Right renal cortex interstitium (tissue), 3 donors: ENCODE data around the gene ROPN1B. TPM values are rescaled to one million over a fixed set of nuclear protein-coding genes. Genes with fewer than 3 reads are reported as not detected.
"Not testable (repeated sequence)": the region's sequence is repeated elsewhere in the genome, so short reads cannot be mapped to it uniquely, and the experiment has no call there.

Experiments used
- DNase-seq, 3 donors: peaks; one replicate each; pipeline ENCODE4 v3.0.0-alpha.2; 2013; ENCODE audit warnings: low read depth in 3 of 3, low spot score in 2 of 3
- polyA plus RNA-seq, 3 donors: library from polyadenylated mRNA; unstranded; fragments of 120-200 nt; gene quantifications; one replicate each; pipeline ENCODE4 v1.2.1, GENCODE V29; 2013; ENCODE audit not compliant: insufficient read length in 3 of 3

ROPN1B gene
- polyA plus RNA-seq, 3 donors: 0.43 to 0.68 (median 0.64) TPM

- DNase-seq: no peak
Observed at GRCh38 chr3:125957674-125958510, 11.1 kb upstream of the ROPN1B start.

GRCh38 chr3:125958511-125959316, 10.3 kb upstream of the ROPN1B start:
- DNase-seq: no peak

- no peak for DNase-seq
Observed at GRCh38 chr3:125959317-125960065, 9.5 kb upstream of the ROPN1B start.

GRCh38 chr3:125960066-125960424, 8.9 kb upstream of the ROPN1B start:
- no peak for DNase-seq

- no peak for DNase-seq
Observed at GRCh38 chr3:125960456-125961288, 8.3 kb upstream of the ROPN1B start.

GRCh38 chr3:125961289-125961589, 7.7 kb upstream of the ROPN1B start:
- DNase-seq: no peak

GRCh38 chr3:125963834-125964233, 5.1 kb upstream of the ROPN1B start:
- DNase-seq: not testable (repeated sequence)

GRCh38 chr3:125965505-125965904, 3.5 kb upstream of the ROPN1B start:
- no peak for DNase-seq

- DNase-seq: no peak
Observed at GRCh38 chr3:125967156-125967555, 1.8 kb upstream of the ROPN1B start.

- not testable (repeated sequence) for DNase-seq
Observed at GRCh38 chr3:125968121-125968520, 857 bp upstream of the ROPN1B start.

GRCh38 chr3:125971997-125972944, 3.3 kb downstream of the ROPN1B start:
- peak in 1 of 3 donors; percentile 15 for DNase-seq

GRCh38 chr3:125975245-125976002, 6.4 kb downstream of the ROPN1B start:
- not testable (repeated sequence) for DNase-seq

- not testable (repeated sequence) for DNase-seq
Observed at GRCh38 chr3:125976003-125976390, 7.0 kb downstream of the ROPN1B start.

GRCh38 chr3:125977104-125977503, 8.1 kb downstream of the ROPN1B start:
- not testable (repeated sequence) for DNase-seq

GRCh38 chr3:125984951-125985350, 16.0 kb downstream of the ROPN1B start:
- DNase-seq: not testable (repeated sequence)

- DNase-seq: peak; percentile 58 to 80 (median 63)
Observed at GRCh38 chr3:125990253-125990970, 21.4 kb downstream of the ROPN1B start.

- not testable (repeated sequence) for DNase-seq
Observed at GRCh38 chr3:125996751-125997150, 27.8 kb downstream of the ROPN1B start.

GRCh38 chr3:126002189-126002588, 33.2 kb downstream of the ROPN1B start:
- no peak for DNase-seq
